ENCODE data around the gene ERP27.

Gene ERP27

GRCh38 chr12:14927267-14927666, 11.1 kb downstream of the ERP27 start:
- DNase-seq = no peak
- no peaks in the 10 kb centered on the region for H3K79me2 ChIP-seq (ENCODE audit: low read length)
- no peaks in the 10 kb centered on the region for H3K9me3 ChIP-seq (replicated peaks; ENCODE audit: insufficient read depth, low read length)
- no peaks in the 10 kb centered on the region for H3K36me3 ChIP-seq (replicated peaks; ENCODE audit: insufficient read depth, low read length)
- no peaks in the 10 kb centered on the region for H4K20me1 ChIP-seq (ENCODE audit: insufficient read depth, low read length)
- H3K27ac ChIP-seq (ENCODE audit: low read length) = no peak overlapping the region
- no peak overlapping the region for H3K9ac ChIP-seq (ENCODE audit: low read length)
- no peak for TF ChIP-seq EZH2phosphoT487 (IDR thresholded peaks at IDR 0.05; ENCODE audit: low read length)
- no peak overlapping the region for H2AFZ ChIP-seq (ENCODE audit: low read length)
- H3K9me2 ChIP-seq (replicated peaks; ENCODE audit: insufficient read depth, low read length) = no peaks in the 10 kb centered on the region
- no peaks in the 10 kb centered on the region for H3K27me3 ChIP-seq (replicated peaks; ENCODE audit: insufficient read depth, low read length)
- no peaks in the 10 kb centered on the region for H3F3A ChIP-seq (ENCODE audit: insufficient read depth, low read length)
- no peaks in the 10 kb centered on the region for H3K4me1 ChIP-seq (ENCODE audit: low read length)
- H3K4me3 ChIP-seq (ENCODE audit: low read length) = no peak overlapping the region
- no peak overlapping the region for H3K4me2 ChIP-seq (ENCODE audit: low read depth, low read length)

GRCh38 chr12:14924541-14924940, 13.8 kb downstream of the ERP27 start:
- no peaks in the 10 kb centered on the region for H4K20me1 ChIP-seq (ENCODE audit: insufficient read depth, low read length)
- H3K9me2 ChIP-seq (replicated peaks; ENCODE audit: insufficient read depth, low read length) = no peaks in the 10 kb centered on the region
- H3K27ac ChIP-seq (ENCODE audit: low read length) = no peak overlapping the region
- TF ChIP-seq EZH2phosphoT487 (IDR thresholded peaks at IDR 0.05; ENCODE audit: low read length) (no peak), CTCF (IDR thresholded peaks at IDR 0.05; ENCODE audit: low read length) (no peak), EZH2 (optimal IDR thresholded peaks at IDR 0.05; ENCODE audit: low read depth, low read length) (no peak)
- no peaks in the 10 kb centered on the region for H3K27me3 ChIP-seq (replicated peaks; ENCODE audit: insufficient read depth, low read length)
- no peak overlapping the region for H2AFZ ChIP-seq (ENCODE audit: low read length)
- H3K9ac ChIP-seq (ENCODE audit: low read length) = no peak overlapping the region
- H3K4me1 ChIP-seq (ENCODE audit: low read length) = peaks cover 12% of the 10 kb centered on the region
- no peaks in the 10 kb centered on the region for H3F3A ChIP-seq (ENCODE audit: insufficient read depth, low read length)
- H3K4me2 ChIP-seq (ENCODE audit: low read depth, low read length) = no peak overlapping the region
- no peak overlapping the region for H3K4me3 ChIP-seq (ENCODE audit: low read length)
- H3K79me2 ChIP-seq (ENCODE audit: low read length) = no peaks in the 10 kb centered on the region
- no peaks in the 10 kb centered on the region for H3K36me3 ChIP-seq (replicated peaks; ENCODE audit: insufficient read depth, low read length)
- DNase-seq = no peak
- no peaks in the 10 kb centered on the region for H3K9me3 ChIP-seq (replicated peaks; ENCODE audit: insufficient read depth, low read length)

GRCh38 chr12:14923944-14924343, 14.4 kb downstream of the ERP27 start:
- Histone ChIP-seq H3K36me3 (replicated peaks; ENCODE audit: insufficient read depth, low read length) (no peaks in the 10 kb centered on the region), H4K20me1 (ENCODE audit: insufficient read depth, low read length) (no peaks in the 10 kb centered on the region), H3K9me2 (replicated peaks; ENCODE audit: insufficient read depth, low read length) (no peaks in the 10 kb centered on the region), H3K27me3 (replicated peaks; ENCODE audit: insufficient read depth, low read length) (no peaks in the 10 kb centered on the region), H3K27ac (ENCODE audit: low read length) (no peak overlapping the region), H2AFZ (ENCODE audit: low read length) (no peak overlapping the region), H3F3A (ENCODE audit: insufficient read depth, low read length) (no peaks in the 10 kb centered on the region), H3K9me3 (replicated peaks; ENCODE audit: insufficient read depth, low read length) (no peaks in the 10 kb centered on the region), H3K9ac (ENCODE audit: low read length) (no peak overlapping the region), H3K4me1 (ENCODE audit: low read length) (peaks cover 12% of the 10 kb centered on the region), H3K4me2 (ENCODE audit: low read depth, low read length) (no peak overlapping the region), H3K4me3 (ENCODE audit: low read length) (no peak overlapping the region), H3K79me2 (ENCODE audit: low read length) (no peaks in the 10 kb centered on the region)
- DNase-seq = no peak
- TF ChIP-seq EZH2phosphoT487 (IDR thresholded peaks at IDR 0.05; ENCODE audit: low read length) = no peak
- TF ChIP-seq EZH2 (optimal IDR thresholded peaks at IDR 0.05; ENCODE audit: low read depth, low read length) = no peak
- TF ChIP-seq CTCF (IDR thresholded peaks at IDR 0.05; ENCODE audit: low read length) = no peak

- no peaks in the 10 kb centered on the region for H3F3A ChIP-seq (ENCODE audit: insufficient read depth, low read length)
- H3K9ac ChIP-seq (ENCODE audit: low read length) = no peak overlapping the region
- no peaks in the 10 kb centered on the region for H3K9me2 ChIP-seq (replicated peaks; ENCODE audit: insufficient read depth, low read length)
- peak overlapping the region; percentile 1; the same call in 1 of the 2 replicates for H3K27ac ChIP-seq (ENCODE audit: low read length)
- no peaks in the 10 kb centered on the region for H3K27me3 ChIP-seq (replicated peaks; ENCODE audit: insufficient read depth, low read length)
- no peaks in the 10 kb centered on the region for H3K9me3 ChIP-seq (replicated peaks; ENCODE audit: insufficient read depth, low read length)
- peaks cover 12% of the 10 kb centered on the region for H3K4me1 ChIP-seq (ENCODE audit: low read length)
- H3K4me2 ChIP-seq (ENCODE audit: low read depth, low read length) = no peak overlapping the region; the same call in 1 of the 2 replicates
- 0 out of 2 replicates have a peak overlapping the region, but pooled peaks have one; percentile 12 for H2AFZ ChIP-seq (ENCODE audit: low read length)
- no peaks in the 10 kb centered on the region for H4K20me1 ChIP-seq (ENCODE audit: insufficient read depth, low read length)
- H3K4me3 ChIP-seq (ENCODE audit: low read length) = no peak overlapping the region
- H3K36me3 ChIP-seq (replicated peaks; ENCODE audit: insufficient read depth, low read length) = no peaks in the 10 kb centered on the region
- TF ChIP-seq EZH2 (optimal IDR thresholded peaks at IDR 0.05; ENCODE audit: low read depth, low read length) (no peak), EZH2phosphoT487 (IDR thresholded peaks at IDR 0.05; ENCODE audit: low read length) (no peak), CTCF (IDR thresholded peaks at IDR 0.05; ENCODE audit: low read length) (no peak)
- no peaks in the 10 kb centered on the region for H3K79me2 ChIP-seq (ENCODE audit: low read length)
- DNase-seq = no peak
These were observed 17.1 kb downstream of the ERP27 start for GRCh38 chr12:14921218-14921617.

Measured in MM.1S (cell line).